Umbilical cord (tissue), 2 donors: ENCODE measurements around the gene SEPTIN11. TPM values are rescaled to one million over a fixed set of nuclear protein-coding genes. Genes with fewer than 3 reads are reported as not detected.

Experiments used
- DNase-seq: peaks from one replicate; pipeline ENCODE4 v3.0.0-alpha.2; 2015; ENCODE audit warnings: low spot score
- total RNA-seq: library from RNA; depleted of rRNA; stranded (reverse); fragments of >200 nt; gene quantifications from one replicate; pipeline ENCODE4 v1.2.3, GENCODE V29; 2014; ENCODE audit warnings: low replicate concordance; ENCODE audit not compliant: insufficient read depth

Gene SEPTIN11
- total RNA-seq, 1 donor from 2014 or later: 438 TPM

DNA sequence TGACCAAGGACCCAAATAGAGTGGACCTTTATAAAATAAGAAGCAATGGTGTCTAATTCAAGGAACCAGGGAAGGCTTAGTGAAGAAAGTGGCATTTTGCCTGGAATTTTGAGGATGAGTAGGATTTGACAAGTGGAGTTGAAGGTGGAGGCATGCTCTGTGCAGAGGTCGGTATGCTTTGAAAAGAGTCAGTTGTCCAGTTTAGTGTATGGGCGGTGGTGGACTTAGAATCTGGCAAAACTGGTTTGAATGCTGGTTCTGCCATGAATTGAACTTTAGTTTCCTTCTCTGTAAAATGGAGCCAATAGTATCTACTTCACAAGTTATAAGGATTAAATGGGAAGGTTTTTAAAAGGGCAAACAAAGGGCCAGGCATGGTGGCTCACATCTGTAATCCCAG, 29.7 kb downstream of the SEPTIN11 start:
- DNase-seq: no peak

DNA sequence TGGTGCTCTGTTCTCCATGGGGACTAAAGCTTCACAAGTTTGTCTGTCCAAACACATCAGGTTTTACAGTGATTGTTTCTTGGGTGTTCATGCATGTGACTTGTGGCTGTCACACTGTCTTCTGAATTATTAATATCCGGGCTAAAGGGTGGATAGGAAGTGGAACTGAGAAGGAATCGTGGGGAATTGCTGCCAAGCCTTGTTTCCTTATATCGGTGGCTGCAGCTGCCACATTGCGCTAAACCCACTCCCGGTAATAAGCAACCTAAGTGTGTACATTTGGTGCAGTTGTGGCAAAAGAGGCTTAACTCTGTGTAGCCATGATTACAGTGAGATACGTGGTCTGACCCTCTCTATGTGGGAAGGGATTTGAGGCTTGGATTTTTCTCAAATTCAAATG, 30.7 kb downstream of the SEPTIN11 start:
- DNase-seq: no peak

DNA sequence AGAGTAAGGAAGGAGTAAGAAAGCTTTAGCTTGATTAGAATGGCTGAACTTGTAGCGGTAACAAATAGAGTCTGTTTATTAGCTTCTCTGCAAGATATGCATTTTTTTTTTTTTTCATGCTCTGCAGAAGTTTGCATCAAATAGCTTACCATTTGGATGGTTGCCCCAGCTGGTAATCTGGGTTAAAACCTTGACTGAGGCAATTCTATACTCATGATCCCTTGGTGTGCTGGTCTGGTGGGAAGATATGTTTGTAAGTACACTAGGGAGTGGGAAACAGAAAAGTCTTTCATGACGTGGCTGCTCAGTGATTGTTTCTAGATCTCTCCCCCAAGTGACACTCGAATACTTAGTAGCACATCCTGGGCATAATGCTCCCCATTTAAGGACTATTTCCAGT, 32.1 kb downstream of the SEPTIN11 start:
- peak; percentile 98 for DNase-seq

DNA sequence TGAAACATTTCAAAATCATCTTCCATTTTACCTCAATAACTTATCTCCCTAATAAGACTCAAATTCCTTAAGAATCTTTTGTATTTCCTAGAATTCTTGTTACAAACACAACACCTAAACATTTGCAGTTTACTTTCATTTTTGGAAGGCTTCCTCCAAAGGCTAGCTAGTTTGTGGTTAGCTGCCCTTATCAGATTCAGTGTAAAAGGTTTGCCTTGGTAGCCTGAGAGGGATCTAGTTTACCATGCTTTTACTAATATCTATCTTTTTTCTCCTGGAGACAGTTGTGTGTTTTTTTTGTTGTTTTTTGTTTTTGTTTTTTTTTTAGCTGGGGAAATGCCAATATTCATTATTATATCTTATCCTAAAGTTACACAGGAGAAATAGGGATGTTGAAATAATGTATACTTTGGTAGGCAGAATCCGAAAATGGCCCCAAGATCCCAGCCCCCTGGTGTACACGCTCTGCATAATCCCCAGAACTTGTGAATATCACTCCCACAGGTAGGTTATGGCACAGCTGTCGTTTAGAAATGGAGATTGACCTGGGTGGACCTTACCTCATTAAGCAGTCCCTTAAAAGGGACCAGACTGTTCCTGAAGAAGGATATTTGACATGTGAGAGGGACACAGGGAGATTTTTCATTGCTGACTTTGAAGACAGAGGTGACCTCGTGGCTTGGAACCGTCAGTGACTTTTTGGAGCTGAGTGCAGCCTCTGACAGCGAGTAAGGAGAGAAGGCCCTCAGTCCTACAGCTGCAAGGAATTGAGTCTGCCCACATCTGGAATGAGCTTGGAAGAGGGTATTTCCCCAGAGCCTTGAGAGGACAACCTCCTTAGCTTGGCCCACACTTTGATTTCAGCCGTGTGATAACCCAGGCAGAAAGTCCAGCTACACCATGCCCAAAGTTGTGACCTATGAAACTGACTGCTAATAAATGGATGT, 33.4 kb downstream of the SEPTIN11 start:
- DNase-seq: no peak

DNA sequence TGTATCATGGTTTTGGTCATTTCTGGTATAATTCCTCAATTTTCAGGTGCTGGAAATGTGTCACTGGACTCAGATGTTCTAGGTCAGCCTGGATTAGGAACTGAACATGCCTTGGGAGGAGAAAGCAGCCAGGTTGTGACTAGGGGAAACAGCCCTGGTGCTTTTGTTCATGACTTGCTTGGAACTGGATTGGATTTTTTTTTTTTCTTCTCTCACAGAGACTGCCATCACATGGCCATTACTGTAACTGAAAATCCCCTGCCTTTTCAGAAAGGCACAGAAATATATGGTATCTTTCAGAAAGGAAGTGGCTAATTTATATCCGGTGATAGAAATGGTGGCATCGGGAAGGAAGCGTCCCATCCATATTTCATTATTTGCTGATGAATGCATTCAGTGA, 34.6 kb downstream of the SEPTIN11 start:
- DNase-seq: peak; percentile 48

DNA sequence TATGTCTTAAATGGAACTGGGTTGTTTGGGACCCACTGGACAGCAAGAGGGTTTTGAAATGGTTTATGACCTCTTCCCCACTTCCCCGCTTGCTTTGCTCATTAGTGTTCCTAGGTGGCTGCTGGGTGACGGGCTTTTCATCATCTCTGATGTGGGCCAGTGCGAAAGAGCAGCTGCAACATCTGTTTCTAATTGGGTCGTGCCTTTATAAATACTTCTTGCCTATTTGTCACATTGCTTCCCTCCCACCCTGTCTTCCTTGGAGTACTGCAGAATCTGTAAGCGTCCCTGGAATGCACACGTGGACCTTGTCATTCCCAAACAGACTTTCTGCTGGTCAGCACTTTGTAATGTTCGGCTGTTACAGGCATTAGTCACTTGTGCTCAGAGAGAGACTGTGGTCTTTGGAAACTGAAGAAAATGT, 35.2 kb downstream of the SEPTIN11 start:
- DNase-seq: peak; percentile 97

DNA sequence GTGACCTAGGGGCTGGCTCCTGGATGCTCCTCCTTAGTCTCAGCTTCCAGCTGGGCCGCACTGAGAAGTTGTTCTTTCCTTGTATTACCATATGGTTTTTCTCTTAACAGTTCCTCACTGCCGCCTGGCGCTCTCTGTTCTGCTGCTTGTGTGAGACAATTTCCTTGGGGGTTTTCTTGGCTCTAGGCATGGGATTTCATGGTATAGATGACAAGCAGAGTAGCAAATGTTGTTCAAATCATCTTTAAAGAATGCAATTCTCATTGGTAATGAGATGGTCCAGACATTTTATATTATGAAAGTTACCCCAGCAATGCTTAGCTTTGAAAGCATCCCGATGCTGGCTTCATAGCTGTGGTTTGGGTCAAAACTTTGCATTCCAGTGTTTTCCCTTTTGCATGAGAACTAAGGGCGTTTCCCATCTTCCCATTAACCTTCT, 37.6 kb downstream of the SEPTIN11 start:
- peak; percentile 94 for DNase-seq

DNA sequence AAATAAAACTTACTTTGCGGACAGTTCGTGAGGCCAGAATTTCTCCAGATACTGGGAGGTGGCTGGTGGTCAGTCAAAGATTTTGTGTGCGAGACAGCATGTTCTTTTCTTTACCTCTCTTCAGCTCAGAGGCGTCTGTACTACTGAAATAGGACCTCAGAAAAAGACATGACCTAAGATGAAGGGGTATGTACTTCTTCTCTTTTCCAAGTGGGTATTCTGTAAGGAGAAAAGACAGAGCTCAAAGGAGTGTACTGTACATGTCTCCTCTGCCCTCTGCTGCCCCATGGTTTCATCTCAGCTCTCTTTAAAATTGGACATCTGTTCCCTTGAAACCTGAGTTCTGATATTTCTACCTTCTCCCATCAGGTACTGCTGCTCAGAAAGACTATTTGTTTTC, 38.1 kb downstream of the SEPTIN11 start:
- no peak for DNase-seq

DNA sequence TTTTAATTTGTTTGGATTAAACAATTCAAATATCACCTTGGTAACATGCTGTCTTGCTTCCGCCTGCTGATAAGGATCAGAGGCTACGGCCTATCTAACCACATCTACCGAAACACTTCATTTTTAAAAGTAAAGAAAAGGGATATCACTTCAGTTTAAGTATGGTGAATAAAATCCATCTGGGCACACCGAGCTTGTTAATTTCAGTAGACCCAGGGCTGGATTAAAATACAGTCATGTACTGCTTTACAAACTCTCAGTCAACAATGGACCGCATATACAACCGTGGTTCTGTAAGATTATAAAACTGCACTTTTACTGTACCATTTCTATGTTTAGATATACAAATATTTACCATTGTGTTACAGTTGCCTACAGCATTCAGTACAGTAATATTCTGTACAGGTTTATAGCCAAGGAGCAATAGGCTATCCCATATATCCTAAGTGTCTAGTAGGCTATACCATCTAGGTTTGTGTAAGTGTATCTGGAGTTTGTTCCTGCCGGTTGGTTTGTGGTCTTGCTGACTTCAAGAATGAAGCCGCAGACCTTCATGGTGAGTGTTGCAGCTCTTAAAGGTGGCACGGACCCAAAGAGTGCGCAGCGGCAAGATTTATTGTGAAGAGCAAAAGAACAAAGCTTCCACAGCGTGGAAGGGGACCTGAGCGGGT, 40.0 kb downstream of the SEPTIN11 start:
- no peak for DNase-seq

DNA sequence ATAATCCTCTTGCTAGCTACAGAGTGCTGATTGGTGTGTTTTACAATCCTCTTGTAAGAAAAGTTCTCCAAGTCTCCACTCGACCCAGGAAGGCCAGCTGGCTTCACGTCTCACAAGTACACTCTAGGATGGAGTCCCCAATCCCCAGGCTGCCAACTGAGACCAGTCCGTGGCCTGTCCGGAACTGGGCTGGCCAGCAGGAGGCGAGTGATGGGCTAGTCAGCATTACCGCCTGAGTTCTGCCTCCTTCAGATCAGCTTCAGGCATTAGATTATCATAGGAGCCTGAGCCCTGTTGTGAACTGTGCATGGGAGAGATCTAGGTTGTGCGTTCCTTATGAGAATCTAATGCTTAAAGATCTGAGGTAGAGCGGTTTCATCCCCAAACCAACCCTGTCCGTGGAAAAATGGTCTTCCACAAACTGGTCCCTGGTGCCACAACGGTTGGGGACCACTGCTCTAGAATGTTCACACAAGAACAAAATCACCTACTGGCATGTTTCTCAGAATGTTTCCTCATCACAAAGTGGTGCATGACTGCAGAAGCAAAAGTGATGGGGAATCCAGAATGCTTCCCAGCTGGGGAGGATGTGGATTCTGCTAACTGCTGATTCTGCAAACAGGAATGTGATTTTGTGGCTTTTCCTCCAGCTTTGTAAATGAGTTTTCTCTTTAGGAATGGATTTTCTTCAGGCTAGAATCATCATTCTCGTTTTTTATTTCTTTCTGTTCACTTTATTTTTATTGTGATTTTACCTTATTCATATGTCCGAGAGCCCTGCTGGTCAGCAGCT, 40.9 kb downstream of the SEPTIN11 start:
- DNase-seq: peak; percentile 25

DNA sequence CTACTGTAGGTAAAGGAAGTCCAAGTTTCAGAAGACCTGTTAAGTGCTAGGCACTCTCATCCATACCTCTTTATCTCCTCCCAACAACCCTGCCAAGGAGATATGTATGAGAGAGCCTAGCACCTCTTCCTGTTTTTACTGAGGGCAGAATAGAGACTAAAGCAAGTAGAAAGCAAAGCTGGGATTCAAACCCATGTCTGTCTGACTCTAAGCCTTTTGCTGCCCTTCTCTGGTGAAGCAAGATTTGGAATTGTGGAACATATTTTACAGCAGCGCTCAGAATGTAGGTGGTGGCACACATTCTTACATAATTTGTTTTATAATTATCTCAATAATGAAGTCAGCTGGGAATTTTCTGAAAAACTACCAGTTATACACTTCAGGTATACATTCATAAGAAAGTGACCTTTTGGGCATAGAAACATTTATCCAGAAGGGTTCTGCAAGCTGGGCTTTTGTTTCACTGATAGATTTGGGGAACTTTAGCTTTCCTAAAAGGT, 41.7 kb downstream of the SEPTIN11 start:
- no peak for DNase-seq

DNA sequence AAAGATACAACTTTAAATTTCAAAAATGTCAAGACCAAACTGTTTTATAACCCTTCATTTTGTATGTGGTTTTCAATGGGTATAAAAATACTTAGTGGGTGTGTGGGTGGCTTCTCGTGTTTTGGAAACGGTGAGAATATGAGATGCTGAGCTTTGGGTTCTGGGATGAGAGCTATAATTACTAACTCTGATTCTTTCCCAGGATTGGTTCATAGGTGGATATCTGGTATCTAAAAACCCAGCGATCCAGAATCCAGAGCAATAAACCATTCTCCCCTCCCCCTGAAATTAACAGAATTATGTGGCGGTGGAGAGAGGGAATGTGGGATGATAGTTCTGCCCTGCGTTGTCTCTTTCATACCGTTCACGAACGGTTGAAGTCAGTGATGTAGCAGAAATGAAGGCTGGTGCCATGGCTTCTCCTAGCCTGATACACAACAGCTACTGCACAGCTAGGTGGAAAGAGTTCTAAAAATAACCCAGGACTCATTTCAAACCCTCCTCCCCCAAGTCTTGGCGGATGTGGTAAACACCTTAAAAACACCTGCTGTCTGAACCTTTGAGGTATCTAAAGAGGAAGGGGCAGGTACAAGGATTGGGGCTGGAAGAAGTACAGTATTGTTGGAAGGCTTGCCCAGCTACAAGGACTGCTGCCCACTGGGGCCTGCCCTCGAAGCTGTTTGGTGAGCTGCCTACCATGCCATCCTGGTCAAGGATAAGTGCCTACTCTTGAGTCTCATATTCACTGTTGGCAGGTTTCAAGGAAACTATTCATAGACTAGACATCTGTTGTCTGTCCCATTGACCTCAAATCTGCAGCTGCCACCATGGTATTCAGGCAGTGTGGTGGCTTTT, 44.5 kb downstream of the SEPTIN11 start:
- no peak for DNase-seq

DNA sequence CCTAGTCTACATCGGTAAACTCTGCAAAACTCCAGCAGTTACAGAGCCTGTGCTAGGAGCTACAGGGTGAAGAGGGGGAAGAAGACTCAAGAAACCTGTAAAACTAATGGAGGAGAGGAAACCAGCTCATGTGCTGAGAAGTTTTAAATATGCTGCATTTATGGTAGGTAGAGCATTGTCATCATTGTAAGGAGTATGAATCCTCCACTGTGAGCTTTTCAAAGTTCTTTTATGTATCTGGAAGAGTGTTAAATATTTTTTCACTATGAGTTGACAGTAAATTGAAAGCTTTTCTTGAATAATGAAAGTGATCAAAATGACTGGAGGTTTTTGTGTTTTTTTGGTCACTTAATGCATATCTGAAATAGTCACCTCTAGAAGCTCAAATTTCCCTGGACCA, 46.2 kb downstream of the SEPTIN11 start:
- DNase-seq: no peak

DNA sequence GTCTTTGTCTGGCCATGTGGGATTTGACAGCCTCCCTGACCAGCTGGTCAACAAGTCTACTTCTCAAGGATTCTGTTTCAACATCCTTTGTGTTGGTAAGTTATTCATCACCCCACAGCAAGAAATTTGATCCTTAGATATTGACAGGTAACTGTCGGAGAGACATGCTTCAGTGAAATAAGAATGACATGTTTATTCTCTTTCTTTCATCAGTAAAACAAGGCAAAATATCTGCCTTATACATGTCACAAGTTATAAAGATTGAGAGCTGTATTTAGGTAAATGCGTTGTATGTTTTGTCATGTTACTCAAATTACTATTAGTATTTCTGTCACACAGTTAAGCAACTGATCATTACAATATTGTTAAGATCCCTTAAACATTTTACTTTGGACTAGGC, 46.9 kb downstream of the SEPTIN11 start:
- DNase-seq: no peak

DNA sequence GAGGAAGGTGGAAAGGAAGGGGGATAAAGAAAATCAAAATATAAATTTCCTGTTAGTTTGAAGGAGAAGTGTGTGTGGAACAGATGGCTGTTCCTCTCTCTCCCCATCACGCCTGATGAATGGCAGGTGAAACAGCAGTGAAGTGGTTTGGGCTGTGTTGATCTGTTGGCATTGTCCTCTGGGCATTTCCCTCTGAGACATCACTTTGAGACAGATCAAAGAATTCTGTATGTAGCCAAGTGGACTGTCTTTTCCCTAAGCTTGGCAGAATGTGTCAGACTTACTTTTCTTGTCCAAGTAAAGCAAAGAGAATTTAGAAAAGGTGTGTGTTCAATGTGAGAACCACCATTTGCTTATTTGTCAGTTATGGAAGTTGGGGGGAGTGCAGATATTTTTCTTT, 47.5 kb downstream of the SEPTIN11 start:
- DNase-seq: no peak

DNA sequence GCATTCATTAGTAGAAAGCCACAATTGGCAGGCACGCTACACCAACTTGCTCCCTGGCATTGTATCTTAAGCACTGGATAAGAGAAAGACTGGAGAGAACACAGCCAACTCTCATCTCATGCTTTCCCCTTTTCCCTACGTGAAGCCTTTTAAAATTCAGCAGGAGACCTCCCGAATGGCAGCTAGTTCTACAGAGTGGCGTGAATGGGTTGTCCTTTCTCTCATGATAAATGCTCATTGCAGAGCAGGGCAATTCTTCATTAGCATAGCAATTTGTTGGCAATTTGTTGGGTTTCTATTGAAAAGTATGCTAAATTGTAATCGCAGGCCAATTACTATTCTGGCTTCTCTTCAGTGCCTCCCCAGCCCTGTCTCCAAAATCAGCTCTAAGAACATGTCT, 48.0 kb downstream of the SEPTIN11 start:
- DNase-seq: no peak

DNA sequence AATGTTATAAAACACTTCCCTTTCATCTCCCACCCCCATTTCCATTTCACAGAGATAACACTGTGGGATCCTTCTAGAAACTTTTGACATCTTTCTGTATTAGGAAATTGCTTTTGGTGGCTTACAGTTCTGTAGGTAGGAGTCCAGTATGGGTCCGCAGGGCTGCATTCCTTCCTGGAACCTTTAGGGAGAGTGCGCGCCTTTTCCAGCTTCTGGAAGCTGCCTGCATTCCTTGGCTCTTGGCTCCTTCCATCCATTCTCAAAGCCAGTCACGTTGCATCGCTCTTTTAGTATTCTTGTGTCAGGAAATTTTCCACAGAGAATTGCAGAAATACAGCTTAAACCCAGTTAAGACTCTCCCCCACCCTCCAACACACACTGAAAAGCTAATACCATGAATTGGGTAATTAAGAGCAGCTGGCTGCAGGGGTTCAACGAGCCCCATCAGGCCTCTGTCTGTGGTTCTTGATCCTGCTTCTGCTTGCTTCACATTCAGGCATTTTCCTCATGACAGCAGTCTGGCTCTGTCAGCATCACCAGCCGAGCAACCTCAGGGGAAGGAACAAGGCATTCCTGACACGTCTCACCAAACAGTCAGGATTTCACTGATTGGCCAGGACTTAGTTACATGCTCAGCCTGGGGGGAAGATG, 48.8 kb downstream of the SEPTIN11 start:
- DNase-seq: no peak
